Measurements from ENCODE around the gene TPMT.

DNA sequence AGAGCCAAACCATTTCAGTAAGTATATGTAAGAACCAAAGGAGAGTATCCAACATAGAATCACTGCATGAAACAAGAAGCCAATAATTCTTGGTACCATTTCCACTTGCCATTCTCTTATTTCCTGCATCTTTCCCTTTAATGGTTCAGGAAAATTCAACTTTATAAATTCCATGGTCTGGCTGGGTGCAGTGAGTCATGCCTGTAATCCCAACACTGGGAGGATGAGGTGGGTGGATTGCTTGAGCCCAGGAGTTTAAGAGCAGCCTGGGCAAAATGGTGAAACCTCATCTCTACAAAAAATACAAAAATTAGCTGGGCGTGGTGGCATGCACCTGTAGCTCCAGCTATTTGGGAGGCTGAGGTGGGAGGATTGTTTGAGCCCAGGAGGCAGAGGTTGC lies 53.6 kb downstream of the TPMT start:
- TF ChIP-seq CTCF (IDR thresholded peaks at IDR 0.05) = no peak
- TF ChIP-seq RCOR1 (IDR thresholded peaks at IDR 0.05; ENCODE audit: low read depth, low read length) = no peak
- no peak for TF ChIP-seq SMC3 (IDR thresholded peaks at IDR 0.05)
- TF ChIP-seq ZNF302 (CRISPR knock-in tag; IDR thresholded peaks at IDR 0.05) = no peak
- TF ChIP-seq, protein P1, sequence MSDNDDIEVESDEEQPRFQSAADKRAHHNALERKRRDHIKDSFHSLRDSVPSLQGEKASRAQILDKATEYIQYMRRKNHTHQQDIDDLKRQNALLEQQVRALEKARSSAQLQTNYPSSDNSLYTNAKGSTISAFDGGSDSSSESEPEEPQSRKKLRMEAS (IDR thresholded peaks at IDR 0.05) = no peak
- TF ChIP-seq POLR2A (IDR thresholded peaks at IDR 0.05; ENCODE audit: low read length) = no peak
- TF ChIP-seq ATOH8 (CRISPR knock-in tag; IDR thresholded peaks at IDR 0.05; ENCODE audit: low read depth) = no peak
- TF ChIP-seq CBX8 (IDR thresholded peaks at IDR 0.05) = no peak
- TF ChIP-seq, protein P2, sequence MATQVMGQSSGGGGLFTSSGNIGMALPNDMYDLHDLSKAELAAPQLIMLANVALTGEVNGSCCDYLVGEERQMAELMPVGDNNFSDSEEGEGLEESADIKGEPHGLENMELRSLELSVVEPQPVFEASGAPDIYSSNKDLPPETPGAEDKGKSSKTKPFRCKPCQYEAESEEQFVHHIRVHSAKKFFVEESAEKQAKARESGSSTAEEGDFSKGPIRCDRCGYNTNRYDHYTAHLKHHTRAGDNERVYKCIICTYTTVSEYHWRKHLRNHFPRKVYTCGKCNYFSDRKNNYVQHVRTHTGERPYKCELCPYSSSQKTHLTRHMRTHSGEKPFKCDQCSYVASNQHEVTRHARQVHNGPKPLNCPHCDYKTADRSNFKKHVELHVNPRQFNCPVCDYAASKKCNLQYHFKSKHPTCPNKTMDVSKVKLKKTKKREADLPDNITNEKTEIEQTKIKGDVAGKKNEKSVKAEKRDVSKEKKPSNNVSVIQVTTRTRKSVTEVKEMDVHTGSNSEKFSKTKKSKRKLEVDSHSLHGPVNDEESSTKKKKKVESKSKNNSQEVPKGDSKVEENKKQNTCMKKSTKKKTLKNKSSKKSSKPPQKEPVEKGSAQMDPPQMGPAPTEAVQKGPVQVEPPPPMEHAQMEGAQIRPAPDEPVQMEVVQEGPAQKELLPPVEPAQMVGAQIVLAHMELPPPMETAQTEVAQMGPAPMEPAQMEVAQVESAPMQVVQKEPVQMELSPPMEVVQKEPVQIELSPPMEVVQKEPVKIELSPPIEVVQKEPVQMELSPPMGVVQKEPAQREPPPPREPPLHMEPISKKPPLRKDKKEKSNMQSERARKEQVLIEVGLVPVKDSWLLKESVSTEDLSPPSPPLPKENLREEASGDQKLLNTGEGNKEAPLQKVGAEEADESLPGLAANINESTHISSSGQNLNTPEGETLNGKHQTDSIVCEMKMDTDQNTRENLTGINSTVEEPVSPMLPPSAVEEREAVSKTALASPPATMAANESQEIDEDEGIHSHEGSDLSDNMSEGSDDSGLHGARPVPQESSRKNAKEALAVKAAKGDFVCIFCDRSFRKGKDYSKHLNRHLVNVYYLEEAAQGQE (IDR thresholded peaks at IDR 0.05) = no peak
- TF ChIP-seq NPAS2 (CRISPR knock-in tag; IDR thresholded peaks at IDR 0.05; ENCODE audit: borderline replicate concordance) = no peak
- no peak for TF ChIP-seq CHD4 (IDR thresholded peaks at IDR 0.05; ENCODE audit: borderline replicate concordance)
- TF ChIP-seq CBX2 (IDR thresholded peaks at IDR 0.05; ENCODE audit: borderline replicate concordance, low read depth) = no peak
- no peak for TF ChIP-seq EP300 (IDR thresholded peaks at IDR 0.05)
- TF ChIP-seq HDAC2 (IDR thresholded peaks at IDR 0.05) = no peak

Measured in A549 (cell line).